HG03521 (cell line): ENCODE results near the gene TNNI2.
"Not testable (repeated sequence)": the region's sequence is repeated elsewhere in the genome, so short reads cannot be mapped to it uniquely, and the experiment has no call there.

Source experiments
- ATAC-seq: cut with Tn5 transposase; IDR thresholded peaks from one replicate; pipeline ENCODE4 v1.9.1; 2021; ENCODE audit warnings: mild to moderate bottlenecking, moderate library complexity; ENCODE audit not compliant: unreplicated experiment

TNNI2 gene

GRCh38 chr11:1871531-1871930, 32.8 kb downstream of the TNNI2 start:
- ATAC-seq, result no peak

GRCh38 chr11:1872267-1872985, 33.6 kb downstream of the TNNI2 start:
- ATAC-seq, result no peak

- ATAC-seq, result no peak
Measured at GRCh38 chr11:1873048-1873812, 34.4 kb downstream of the TNNI2 start.

GRCh38 chr11:1873813-1874150, 35.0 kb downstream of the TNNI2 start:
- ATAC-seq, result not testable (repeated sequence)

- ATAC-seq, result not testable (repeated sequence)
Measured at GRCh38 chr11:1874441-1875092, 35.8 kb downstream of the TNNI2 start.

GRCh38 chr11:1875093-1875850, 36.5 kb downstream of the TNNI2 start:
- no peak for ATAC-seq

- ATAC-seq, result not testable (repeated sequence)
Measured at GRCh38 chr11:1875851-1876301, 37.1 kb downstream of the TNNI2 start.

GRCh38 chr11:1876361-1877063, 37.7 kb downstream of the TNNI2 start:
- no peak for ATAC-seq

GRCh38 chr11:1877211-1878136, 38.7 kb downstream of the TNNI2 start:
- ATAC-seq, result no peak

GRCh38 chr11:1878137-1879031, 39.6 kb downstream of the TNNI2 start:
- no peak for ATAC-seq

GRCh38 chr11:1879342-1879940, 40.7 kb downstream of the TNNI2 start:
- no peak for ATAC-seq

- no peak for ATAC-seq
Measured at GRCh38 chr11:1879941-1880720, 41.4 kb downstream of the TNNI2 start.

- no peak for ATAC-seq
Measured at GRCh38 chr11:1880746-1881441, 42.1 kb downstream of the TNNI2 start.

GRCh38 chr11:1881442-1882264, 42.9 kb downstream of the TNNI2 start:
- no peak for ATAC-seq

- ATAC-seq, result peak; percentile 53
Measured at GRCh38 chr11:1882265-1883238, 43.8 kb downstream of the TNNI2 start.
